ENCODE measurements around the gene FBXO2.

FBXO2 gene, protein sequence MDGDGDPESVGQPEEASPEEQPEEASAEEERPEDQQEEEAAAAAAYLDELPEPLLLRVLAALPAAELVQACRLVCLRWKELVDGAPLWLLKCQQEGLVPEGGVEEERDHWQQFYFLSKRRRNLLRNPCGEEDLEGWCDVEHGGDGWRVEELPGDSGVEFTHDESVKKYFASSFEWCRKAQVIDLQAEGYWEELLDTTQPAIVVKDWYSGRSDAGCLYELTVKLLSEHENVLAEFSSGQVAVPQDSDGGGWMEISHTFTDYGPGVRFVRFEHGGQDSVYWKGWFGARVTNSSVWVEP

DNA sequence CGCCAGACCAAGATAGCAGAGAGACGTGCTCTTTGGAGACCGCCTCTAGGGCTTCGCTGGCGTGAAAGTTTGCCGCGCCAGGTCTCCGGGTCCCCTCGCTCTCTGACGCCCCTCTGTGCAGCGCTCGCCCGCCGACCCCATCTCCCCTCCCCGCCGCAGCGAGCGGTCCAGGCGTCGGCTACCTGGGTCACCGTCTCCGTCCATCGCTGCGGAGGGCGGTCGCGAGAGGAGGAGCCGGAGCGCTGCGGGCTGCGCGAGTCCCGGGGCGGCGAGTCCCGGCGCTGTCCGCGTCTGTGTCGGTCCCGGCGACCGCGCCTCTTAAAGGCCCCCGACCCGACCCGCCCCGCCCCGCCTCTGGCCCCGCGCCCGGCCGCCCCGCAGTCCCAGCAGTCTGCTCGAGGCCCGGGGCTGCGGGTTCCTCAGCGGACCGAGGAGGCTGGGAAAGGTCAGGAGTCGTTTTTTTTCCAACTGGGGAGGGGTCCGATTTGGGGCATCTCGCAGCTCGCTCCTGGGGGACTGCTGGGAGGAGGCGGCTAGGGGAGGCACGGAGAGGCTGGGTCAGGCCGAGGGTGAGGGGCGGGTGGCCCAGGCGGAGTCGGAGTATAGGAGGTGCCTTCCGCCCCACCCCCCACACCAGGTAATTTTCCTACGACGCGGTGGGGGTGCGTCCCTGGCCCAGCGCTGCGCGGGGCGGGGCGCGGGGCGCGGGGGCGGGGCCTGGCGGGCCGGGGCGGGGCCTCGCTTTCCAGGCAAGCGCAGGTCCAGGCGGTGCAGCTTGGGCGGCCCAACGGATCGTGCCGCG lies at the start of gene FBXO2, which contains the start of gene FBXO44:
TSS of gene FBXO2 (minus strand) at position 293 of the 802 bp plus-strand sequence. CDS start at position 204, 89 bp downstream.
TSS of gene FBXO44 (plus strand) at position 741 of the 802 bp plus-strand sequence. CDS start 959 bp downstream, outside the sequence.
- peak; percentile 45 for DNase-seq

DNA sequence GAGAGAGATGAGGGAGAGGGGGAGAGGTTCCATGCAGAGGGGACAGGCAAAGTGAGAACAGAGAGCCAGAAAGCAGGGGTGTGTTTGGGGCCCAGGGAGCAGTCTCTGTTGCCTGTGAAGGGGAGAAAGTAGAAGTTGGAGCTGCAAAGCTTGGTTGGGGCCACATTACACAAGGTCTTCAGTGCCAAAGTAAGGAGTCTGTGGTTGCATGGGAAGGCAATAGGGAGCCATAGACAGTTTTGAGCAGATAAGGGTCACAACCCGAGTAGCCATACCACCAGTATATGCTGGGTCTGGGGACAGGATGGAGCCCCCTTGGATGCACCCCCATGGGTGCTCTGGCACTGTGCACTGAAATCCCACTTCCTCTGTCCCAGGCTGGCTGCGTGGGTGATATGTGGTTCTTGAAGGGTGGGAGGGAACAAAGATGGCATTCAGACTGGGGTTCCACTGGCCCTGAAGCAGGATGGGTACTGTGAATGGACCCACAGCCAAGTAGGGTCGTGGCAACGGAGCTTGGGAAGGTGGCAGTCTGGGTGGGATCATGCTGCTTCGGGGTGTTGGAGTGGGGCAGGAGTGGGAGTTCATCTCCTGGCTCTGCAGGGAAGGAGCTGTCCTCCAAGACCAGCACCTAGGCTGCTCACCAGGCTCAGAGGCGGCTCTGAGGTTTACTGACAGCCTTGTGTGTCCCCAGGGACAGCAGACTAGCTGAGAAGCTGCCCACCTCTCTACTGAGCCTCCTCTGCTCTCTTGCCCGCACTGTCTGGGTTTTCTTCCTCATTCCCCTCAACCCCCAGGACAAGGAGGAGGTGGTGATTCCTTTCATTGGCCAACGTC lies 49.3 kb upstream of the FBXO2 start:
- peak; percentile 88 for DNase-seq

DNA sequence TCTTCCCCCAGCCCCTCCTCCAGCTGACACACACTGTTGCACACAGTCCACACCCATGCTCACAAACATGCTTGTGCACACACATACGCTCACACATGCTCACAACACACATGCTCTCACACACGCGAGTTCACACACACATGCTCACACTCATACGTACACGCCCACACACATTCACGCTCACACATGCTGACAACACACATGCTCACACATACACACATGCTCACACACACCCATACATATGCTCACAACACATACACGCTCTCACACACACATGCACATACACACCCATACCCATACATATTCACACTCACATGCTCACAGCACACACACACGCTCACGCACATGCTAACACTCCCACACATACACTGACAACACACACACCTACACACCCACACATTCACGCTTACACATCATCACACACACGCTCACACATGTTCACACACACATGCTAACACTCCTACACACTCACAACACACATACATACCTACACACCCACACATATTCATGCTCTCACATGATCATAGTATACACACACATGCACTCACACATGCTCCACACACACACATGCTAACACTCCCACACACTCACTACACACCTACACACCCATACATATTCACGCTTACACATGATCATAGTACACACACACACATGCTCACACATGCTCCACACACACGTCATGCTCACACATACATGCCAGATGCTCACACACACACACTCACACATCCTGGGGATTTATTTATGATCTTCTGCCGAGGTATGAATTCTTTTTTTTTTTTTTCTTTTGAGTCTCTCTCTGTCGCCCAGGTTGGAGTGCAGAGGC lies 48.0 kb upstream of the FBXO2 start:
- DNase-seq = no peak

DNA sequence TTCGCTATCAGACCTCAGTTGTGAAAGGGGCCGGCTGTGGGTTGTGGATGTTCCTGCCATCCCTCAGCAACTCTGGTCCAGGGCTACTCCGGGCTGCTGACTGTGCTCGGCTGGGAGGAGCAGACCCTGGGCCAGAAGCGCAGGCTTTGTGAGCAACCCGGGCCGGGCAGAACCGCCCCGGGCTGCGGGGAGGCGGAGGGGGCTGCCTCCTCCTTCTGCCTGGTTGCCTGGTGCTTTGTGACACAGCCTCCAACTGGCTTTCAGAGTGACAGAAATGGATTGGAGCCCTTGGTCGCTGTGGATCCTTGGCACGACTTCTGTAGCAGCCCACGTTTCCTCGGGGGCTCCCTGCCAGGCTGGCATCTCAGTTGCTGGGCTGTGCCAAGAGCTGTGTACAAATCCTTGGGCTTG lies 47.3 kb upstream of the FBXO2 start:
- peak; percentile 29 for DNase-seq

DNA sequence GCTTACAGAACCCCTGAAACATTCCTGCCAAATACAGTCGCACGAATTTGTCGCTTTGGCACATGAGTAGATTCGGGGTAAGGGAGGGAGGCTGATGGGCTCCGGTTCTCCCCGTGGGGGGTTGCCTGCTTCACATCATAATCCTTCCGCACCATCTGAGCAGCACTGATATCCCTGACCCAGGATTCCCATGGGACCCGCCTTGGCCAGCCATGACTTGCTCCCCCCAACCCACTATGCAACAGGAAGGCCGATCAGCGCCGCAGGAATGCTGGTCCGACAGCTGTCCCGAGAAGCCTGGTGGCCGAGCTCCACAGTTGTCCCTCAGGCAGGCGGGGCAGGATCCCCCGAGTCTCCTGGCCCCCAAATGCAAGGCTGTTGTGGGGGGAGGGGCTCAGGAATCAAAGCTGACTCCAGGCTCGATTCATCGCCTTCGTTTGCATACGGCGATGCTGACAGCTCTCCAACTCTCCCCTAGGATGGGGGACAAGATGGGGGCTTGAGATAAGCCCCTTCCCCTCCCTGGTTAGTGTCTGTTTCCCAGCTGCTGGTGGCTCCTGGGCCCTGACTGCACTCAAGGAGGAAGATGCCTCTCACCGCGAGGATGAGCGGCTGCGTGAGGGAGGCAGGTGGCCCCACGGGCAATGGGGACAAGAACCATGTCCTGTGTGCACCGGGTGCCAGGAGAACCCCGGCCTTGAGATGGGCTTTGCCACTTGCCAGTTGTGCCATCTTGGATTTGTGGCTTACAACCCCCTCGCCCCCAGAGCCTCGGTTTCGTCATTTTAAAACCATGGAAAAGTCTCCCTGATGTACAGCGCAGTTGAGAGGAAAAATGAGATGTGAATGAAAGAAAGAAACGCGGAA lies 46.6 kb upstream of the FBXO2 start:
- DNase-seq = peak; percentile 99

DNA sequence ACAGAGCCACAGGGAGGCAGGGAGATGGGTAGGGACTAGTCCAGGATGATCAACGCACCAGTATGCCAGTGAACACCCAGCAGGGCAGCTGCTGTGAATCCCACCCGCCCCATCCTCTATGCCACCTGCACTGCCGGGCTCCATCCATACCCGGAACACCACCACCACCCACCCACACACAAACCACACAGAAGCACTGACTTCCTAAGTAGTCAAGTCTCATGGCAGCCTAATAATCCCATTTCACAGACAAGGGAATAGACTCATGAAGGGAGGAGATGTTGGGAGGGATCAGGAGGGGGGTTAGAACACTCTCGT lies 43.6 kb upstream of the FBXO2 start:
- DNase-seq = peak; percentile 35

DNA sequence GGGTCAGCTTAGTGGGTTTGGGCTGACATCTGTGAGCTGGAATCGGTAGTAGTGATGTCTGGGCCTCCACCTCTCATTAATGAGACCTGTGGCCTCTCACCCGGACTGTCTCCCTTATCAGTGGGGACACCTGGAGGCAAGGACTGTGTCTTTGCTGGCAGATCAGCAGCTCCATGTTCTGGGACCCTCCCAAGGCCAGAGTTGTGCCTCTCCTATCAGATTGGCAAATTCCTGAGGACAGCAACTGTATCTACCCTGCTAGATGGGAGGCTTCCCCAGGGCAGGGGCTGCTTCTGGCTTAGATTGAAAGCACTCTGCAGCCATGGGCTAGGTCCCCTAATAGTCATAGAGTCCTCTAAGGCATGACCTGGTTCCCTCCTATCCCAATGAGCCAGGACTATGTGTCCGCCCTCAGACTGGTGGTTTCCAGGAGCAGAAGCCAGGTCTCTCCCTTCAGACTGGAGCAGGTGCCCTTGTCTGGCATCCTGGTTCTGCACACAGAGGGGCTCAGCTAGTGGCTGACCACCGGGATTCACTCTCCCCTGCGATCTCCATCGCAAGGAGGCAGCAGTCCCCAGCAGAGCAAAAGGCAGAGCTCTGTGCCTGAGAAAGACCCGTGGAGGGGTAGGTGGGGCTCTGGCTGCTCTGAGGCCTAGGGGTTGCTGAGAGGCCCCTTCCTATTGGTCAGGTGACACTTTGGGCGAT lies 43.1 kb upstream of the FBXO2 start:
- DNase-seq = no peak

DNA sequence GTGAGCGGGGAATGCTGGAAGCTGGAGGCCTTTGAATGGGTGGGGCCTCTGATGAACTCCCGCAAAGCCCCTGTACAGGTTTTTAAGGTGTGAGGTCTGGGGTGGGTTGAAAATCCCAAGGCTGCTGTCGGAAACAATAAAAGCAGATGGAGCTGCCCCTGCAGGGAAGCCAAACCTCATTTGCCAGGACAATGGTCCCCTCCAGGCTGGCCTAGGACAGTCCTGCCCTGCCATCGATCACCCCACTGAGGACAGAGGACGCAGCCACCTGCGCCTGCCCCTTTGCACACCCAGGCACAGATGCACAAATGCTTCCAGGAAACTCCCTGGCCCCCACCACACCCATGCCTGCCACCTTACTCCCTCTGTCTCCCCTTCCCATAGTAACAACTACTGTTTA lies 41.6 kb upstream of the FBXO2 start:
- no peak for DNase-seq

DNA sequence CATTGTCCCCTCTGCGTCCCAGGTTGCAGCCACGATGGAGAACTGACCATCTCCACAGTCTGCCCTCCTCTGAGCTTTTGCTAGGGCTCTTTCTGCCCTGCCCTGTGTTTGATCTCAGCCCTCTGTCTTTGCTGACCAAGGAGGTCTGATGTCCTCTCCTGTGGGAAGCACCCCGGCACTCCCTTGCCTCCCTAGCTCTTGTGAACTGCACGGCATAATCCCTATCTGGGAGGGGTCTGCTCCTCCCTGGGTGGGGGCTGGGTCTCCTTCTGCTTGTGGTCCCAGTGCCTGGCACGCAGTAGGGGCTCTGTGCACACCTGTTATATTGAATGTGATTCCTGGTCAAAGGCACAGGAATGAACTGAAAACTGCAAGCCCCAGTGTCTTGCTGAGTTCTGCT lies 39.7 kb upstream of the FBXO2 start:
- DNase-seq = peak; percentile 32

DNA sequence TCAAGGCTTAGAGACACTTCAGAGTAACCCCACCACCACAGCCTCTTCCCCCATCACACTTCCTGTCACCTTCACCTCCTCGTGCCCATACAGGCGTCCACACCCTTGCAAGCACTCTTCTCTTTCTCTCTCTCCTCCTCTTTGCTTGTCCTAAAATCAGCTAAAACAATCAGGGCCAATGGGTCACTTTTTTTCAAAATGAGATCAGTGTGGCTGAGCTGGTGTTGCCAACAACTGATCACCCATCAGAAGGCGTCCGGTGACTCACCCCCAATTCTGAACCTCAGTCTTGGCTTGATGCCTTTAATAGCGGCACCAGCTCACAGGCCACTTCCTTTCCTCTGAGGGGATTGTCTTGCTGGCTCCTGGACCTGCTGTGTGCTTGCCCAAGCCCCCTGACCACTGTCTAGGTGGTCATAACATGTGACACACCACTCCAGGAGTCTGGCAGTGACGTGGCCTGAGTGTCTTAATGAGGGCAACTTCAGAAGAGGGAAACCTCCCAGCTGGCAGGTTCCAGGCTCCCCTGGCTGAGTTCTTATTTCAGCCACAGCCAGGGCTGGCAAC lies 38.9 kb upstream of the FBXO2 start:
- DNase-seq = no peak

DNA sequence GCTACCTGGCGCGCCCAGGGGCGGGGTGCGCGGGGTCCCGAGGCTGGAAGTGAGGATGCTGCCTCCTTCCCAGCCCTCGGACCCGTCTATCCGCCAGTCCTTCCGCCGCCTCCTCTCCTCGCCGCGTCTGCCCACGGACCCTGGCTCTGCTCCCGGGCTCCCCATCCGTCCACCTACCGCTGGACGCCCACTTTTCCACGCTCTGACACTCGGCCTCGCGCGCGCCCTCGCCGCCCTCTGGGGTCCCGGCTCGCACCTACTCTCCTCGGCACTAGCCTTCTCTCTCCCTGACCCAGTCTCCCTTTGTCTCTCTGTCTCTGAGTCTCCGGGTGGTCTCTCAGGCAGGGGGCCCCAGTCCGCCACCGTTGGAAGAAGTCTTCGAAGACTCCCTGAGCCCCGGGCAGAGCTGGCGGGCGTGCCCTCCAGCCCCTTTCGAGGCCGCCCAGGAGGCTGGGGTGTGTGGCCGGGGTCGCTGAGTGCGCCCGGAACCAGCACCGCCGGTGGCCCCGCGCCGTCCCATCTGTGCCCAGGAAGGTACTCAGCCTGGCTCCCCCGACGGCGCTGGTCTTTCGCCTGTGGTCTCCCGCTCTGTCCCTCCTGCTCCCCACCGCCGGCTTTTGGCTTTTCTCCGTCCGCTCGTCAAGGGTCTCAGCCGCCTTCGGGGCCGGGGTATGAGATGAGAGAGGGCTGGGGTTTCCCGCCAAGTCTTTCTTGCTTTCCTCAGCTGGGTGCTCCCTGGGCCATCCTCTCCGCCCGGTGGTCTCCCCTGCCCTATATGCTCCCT lies 37.9 kb upstream of the FBXO2 start:
- DNase-seq = no peak

DNA sequence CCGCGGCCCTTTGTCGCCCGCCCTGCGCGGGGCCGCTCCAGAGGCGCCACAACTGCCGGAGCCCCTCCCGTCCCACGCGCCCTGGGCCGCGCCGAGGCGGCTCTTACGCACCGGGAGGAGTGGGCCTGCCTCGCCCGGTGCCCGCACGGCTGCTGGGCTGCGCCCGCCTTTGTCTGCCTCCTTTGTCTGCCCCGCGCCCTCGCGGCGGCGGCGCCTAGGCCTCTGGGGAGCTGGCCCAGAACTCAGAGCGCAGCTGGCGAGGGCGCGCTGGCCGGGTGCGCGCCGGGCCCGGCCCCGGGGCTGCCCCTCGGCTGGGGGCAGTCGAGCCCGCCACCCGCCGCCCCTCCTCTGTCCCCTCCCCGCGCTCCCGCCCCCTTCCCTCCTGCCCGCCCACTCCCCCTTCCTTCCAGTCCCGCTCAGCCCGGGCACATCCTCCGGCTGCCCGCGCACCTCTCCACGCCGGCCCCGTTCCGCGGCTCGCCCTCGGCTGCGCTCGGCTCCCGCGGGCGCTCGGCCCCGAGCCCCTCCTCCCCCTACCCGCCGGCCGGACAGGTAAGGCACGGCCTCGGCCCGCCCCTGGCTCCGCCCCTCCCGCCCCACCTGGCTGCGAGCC lies 37.2 kb upstream of the FBXO2 start, which contains the start of gene DRAXIN:
TSS of gene DRAXIN (plus strand) at position 409 of the 613 bp plus-strand sequence. CDS start 14,549 bp downstream, outside the sequence.
- DNase-seq = peak; percentile 79

DNA sequence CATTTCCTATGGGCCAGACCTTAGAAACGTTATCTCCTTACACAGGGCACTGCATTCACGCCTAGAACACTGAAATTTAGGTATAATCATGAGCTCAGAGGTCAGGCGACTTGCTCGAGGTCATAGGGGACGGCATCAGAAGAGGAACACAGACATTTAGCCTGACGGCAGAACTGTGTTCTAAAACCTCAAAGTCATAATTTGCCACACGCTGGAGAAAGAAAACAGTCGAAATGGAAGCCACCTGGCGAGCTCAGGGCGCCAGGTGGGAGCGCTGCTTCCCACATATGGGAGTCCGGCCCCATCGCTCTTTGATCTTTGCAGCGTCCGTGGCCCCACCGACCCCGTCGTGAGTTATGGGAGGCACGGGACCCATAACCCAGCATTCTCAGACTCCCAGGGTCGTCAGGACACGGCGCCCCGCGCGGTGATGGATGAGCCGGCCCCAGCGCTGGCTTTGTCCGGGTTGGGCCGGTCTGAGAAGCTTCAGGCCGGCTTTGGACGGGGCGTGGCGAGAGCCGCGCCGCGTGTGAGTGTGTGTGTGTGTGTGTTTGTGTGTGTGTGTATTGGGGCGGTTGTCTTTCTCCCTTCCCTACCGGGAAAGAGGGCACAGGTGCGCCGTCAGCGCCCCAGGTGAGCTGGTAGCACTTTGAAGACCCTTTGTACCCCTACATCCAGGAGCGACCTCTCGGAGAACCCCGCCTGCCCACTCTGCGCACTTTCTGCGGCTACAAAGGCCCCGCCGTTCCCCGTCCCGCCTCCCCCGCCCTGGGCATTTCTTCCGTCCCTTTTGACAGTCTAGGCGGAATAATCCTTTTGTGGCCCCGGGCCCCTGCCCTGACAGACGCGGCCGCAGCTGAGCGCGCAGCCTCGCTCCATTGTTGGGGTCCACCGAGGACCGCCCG lies 36.4 kb upstream of the FBXO2 start:
- DNase-seq = peak; percentile 65

DNA sequence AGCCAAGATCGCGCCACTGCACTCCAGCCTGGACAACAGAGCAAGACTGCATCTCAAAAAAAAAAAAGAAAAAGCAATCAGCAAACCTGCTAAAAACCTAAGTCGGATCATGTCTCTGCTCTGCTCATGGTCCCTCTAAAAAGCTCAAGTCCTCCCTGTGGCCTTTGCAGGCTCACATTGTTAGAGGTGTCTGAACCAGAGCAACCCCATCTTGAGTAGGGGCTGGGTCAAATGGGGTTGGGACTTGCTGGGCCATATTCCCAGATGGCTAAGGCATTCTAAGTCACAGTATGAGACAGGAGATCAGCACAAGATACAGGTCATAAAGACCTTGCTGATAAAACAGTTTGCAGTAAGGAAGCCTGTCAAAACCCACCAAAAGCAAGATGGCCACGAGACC lies 34.3 kb upstream of the FBXO2 start:
- DNase-seq = no peak

DNA sequence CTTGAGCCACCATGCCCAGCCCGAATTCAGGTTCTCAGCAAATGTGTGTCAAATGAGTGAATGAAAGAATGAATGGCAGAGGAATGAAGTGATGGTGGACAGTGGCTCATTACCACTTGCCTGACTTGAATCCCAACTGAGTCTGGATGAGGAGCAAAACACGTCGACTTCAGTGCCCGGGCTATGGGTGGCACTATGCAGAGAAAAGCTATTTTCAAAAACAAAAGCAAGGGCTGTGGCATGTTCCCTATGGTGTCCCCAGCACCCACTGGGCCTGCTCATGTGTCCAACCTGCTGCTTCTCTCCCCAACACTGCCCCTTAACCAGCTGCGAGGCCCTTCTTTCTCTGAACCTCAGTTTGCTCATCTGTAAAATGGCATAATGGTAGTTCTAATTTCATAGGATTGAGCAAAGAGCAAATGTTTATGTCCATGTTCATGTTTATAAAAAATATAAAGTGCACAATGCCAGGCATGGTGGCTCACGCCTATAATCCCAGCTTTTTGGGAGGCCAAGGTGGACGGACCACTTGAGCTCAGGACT lies 31.1 kb upstream of the FBXO2 start:
- DNase-seq = no peak

DNA sequence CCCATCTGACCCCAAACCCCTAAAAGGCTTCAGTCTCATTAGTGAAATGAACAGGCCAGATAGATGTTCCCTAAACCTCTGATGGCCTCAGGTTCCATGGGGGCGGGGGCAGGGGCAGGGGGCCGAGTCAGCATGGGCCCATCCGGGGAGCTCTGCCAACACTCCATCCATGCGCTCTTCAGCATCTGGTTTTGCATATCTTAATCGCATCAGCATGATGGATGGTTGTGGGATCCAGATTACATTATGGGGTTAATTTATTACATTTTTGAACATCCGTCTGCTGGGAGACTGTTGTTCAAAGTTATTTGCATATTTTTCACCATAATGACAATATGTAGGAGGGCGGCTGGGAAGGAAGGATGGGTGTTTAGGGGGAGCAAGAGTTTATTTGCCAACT lies 29.8 kb upstream of the FBXO2 start:
- DNase-seq = peak; percentile 96

DNA sequence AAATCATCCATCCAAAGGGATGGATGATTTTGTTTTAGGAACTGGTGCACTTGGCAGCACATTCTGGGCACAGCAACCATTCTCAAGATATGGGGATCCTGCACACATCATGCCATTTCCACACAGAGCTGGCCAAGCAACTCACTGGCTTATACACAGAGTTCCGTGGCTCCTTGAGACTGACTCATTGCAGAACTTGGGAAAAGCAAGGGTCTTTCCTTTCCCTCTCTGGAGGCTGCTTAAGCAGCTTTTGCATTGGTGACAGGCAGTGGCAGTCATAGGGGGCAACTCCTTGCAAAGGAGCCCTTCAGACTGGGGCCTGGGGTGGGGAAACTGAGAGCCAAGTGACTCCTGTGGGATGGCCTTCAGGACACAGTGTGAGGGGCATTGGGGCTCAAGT lies 28.6 kb upstream of the FBXO2 start:
- DNase-seq = no peak
